ENCODE measurements around the gene ARL14. TPM values are rescaled to one million over a fixed set of nuclear protein-coding genes. Genes with fewer than 3 reads are reported as not detected.

The ARL14 gene
- total RNA-seq, 2 experiments from 2014 or later = not detected

- Histone ChIP-seq H3K36me3 (ENCODE audit: insufficient read depth, low read length) (no peaks in the 10 kb centered on the region), H2AFZ (ENCODE audit: low read length) (no peak overlapping the region), H3K9me3 (ENCODE audit: low read length) (no peaks in the 10 kb centered on the region), H3K4me1 (ENCODE audit: insufficient read depth, low read length, poor library complexity, severe bottlenecking) (no peaks in the 10 kb centered on the region), H3K79me2 (ENCODE audit: insufficient read depth, low read depth, low read length) (no peaks in the 10 kb centered on the region), H3K4me2 (ENCODE audit: low read length) (no peak overlapping the region), H3K9me2 (ENCODE audit: insufficient read depth, low read length) (no peaks in the 10 kb centered on the region), H3K4me3 (ENCODE audit: low read depth, low read length, poor library complexity, severe bottlenecking) (no peak overlapping the region), H4K20me1 (ENCODE audit: insufficient read depth, low read length) (no peaks in the 10 kb centered on the region), H3K27ac (ENCODE audit: low read depth, low read length, poor library complexity, severe bottlenecking) (no peak overlapping the region)
- no peak for DNase-seq (ENCODE audit: low spot score)
- intact Hi-C loops (cut with micrococcal nuclease; ENCODE audit: unreplicated experiment) = no loop called here
- TF ChIP-seq, protein P1, sequence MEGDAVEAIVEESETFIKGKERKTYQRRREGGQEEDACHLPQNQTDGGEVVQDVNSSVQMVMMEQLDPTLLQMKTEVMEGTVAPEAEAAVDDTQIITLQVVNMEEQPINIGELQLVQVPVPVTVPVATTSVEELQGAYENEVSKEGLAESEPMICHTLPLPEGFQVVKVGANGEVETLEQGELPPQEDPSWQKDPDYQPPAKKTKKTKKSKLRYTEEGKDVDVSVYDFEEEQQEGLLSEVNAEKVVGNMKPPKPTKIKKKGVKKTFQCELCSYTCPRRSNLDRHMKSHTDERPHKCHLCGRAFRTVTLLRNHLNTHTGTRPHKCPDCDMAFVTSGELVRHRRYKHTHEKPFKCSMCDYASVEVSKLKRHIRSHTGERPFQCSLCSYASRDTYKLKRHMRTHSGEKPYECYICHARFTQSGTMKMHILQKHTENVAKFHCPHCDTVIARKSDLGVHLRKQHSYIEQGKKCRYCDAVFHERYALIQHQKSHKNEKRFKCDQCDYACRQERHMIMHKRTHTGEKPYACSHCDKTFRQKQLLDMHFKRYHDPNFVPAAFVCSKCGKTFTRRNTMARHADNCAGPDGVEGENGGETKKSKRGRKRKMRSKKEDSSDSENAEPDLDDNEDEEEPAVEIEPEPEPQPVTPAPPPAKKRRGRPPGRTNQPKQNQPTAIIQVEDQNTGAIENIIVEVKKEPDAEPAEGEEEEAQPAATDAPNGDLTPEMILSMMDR (conservative IDR thresholded peaks at IDR 0.05; ENCODE audit: low read length) = no peak
- TF ChIP-seq EZH2phosphoT487 (IDR thresholded peaks at IDR 0.05; ENCODE audit: borderline replicate concordance, low read depth, low read length) = no peak
- BruUV-seq (replicated peaks) = no TSS peak
- ChIA-PET POLR2A (no interaction called here), CTCF (ENCODE audit: unreplicated experiment) (no interaction called here)
Observed at GRCh38 chr3:160673188-160673587, 3.8 kb upstream of the ARL14 start.

GRCh38 chr3:160675566-160676124 lies 1.3 kb upstream of the ARL14 start:
- no TSS peak for BruUV-seq (replicated peaks)
- H3K9me2 ChIP-seq (ENCODE audit: insufficient read depth, low read length) = no peaks in the 10 kb centered on the region

GRCh38 chr3:160677459-160677881 lies 510 bp downstream of the ARL14 start:
- no peak overlapping the region for H3K27ac ChIP-seq (ENCODE audit: low read depth, low read length, poor library complexity, severe bottlenecking)
- intact Hi-C loops (cut with micrococcal nuclease; ENCODE audit: unreplicated experiment) = no loop called here
- no peaks in the 10 kb centered on the region for H3K79me2 ChIP-seq (ENCODE audit: insufficient read depth, low read depth, low read length)
- no peaks in the 10 kb centered on the region for H3K36me3 ChIP-seq (ENCODE audit: insufficient read depth, low read length)
- no peaks in the 10 kb centered on the region for H3K9me3 ChIP-seq (ENCODE audit: low read length)
- ChIA-PET POLR2A (interaction anchor here (0.5 kb wide), 1 partner anchor 59 kb away, joined by 4 read pairs; no protein-coding TSS in a partner anchor), CTCF (ENCODE audit: unreplicated experiment) (no interaction called here)
- no peaks in the 10 kb centered on the region for H3K4me1 ChIP-seq (ENCODE audit: insufficient read depth, low read length, poor library complexity, severe bottlenecking)
- H3K9me2 ChIP-seq (ENCODE audit: insufficient read depth, low read length) = no peaks in the 10 kb centered on the region
- H3K4me2 ChIP-seq (ENCODE audit: low read length) = no peak overlapping the region
- H2AFZ ChIP-seq (ENCODE audit: low read length) = no peak overlapping the region
- no peak for TF ChIP-seq EZH2phosphoT487 (IDR thresholded peaks at IDR 0.05; ENCODE audit: borderline replicate concordance, low read depth, low read length)
- TF ChIP-seq, protein P1 (conservative IDR thresholded peaks at IDR 0.05; ENCODE audit: low read length) = no peak
- H3K4me3 ChIP-seq (ENCODE audit: low read depth, low read length, poor library complexity, severe bottlenecking) = no peak overlapping the region
- H4K20me1 ChIP-seq (ENCODE audit: insufficient read depth, low read length) = no peaks in the 10 kb centered on the region
- no peak for DNase-seq (ENCODE audit: low spot score)
- BruUV-seq (replicated peaks) = no TSS peak

More at GRCh38 chr3:160675566-160676124, 1.3 kb upstream of the ARL14 start:
- Histone ChIP-seq H3K4me3 (ENCODE audit: low read depth, low read length, poor library complexity, severe bottlenecking) (no peak overlapping the region), H3K4me2 (ENCODE audit: low read length) (no peak overlapping the region), H3K36me3 (ENCODE audit: insufficient read depth, low read length) (no peaks in the 10 kb centered on the region), H2AFZ (ENCODE audit: low read length) (no peak overlapping the region), H3K9me3 (ENCODE audit: low read length) (no peaks in the 10 kb centered on the region), H3K4me1 (ENCODE audit: insufficient read depth, low read length, poor library complexity, severe bottlenecking) (no peaks in the 10 kb centered on the region), H3K79me2 (ENCODE audit: insufficient read depth, low read depth, low read length) (no peaks in the 10 kb centered on the region), H4K20me1 (ENCODE audit: insufficient read depth, low read length) (no peaks in the 10 kb centered on the region), H3K27ac (ENCODE audit: low read depth, low read length, poor library complexity, severe bottlenecking) (no peak overlapping the region)
- intact Hi-C loops (cut with micrococcal nuclease; ENCODE audit: unreplicated experiment) = no loop called here
- DNase-seq (ENCODE audit: low spot score) = no peak
- ChIA-PET POLR2A (interaction anchor here (0.7 kb wide), 2 partner anchors 312 to 1489 kb away, joined by 3 to 4 read pairs; no protein-coding TSS in a partner anchor), CTCF (ENCODE audit: unreplicated experiment) (no interaction called here)
- TF ChIP-seq EZH2phosphoT487 (IDR thresholded peaks at IDR 0.05; ENCODE audit: borderline replicate concordance, low read depth, low read length) = no peak
- TF ChIP-seq, protein P1 (conservative IDR thresholded peaks at IDR 0.05; ENCODE audit: low read length) = no peak
